HCT116 (cell line): ENCODE measurements around the gene ACE. TPM values are rescaled to one million over a fixed set of nuclear protein-coding genes. Genes with fewer than 3 reads are reported as not detected.

Experiments
- ATAC-seq: fragments of 200-7000 bp; cut with Tn5 transposase; 2 replicates; pipeline ENCODE4 v1.9.1; 2020; ENCODE audit warnings: mild to moderate bottlenecking, moderate library complexity
- BruUV-seq: library from RNA; stranded (reverse); fragments of 400-500 nt; replicated peaks from 2 replicates; lab custom pipeline; 2021; lab: Mats Ljungman, UMichigan
- CTCF ChIA-PET: fragments of 300-600 bp; sonication (Branson Sonifier 250); formaldehyde crosslinking; loops from one replicate; lab custom pipeline; 2021; ENCODE audit warnings: antibody characterized with exemption; lab: Charles Lee
- POLR2A ChIA-PET: fragments of 300-600, 350-600 bp; sonication (Branson Sonifier 250); formaldehyde crosslinking; loops from one replicate; lab custom pipeline; 2021; ENCODE audit warnings: antibody characterized with exemption; lab: Charles Lee
- RAD21 ChIA-PET, 2 experiments: fragments of 300-600 bp; sonication (Branson Sonifier 250); formaldehyde crosslinking; loops; one replicate each; lab custom pipeline; 2023; ENCODE audit warnings: low total read pairs in 2 of 2; ENCODE audit not compliant: uncharacterized antibody in 2 of 2, unreplicated experiment in 2 of 2, low non-redundant PET in 1 of 2; lab: Charles Lee
- DNase-seq: peaks from one replicate; pipeline ENCODE4 v3.0.0-alpha.2; 2010; ENCODE audit warnings: low read depth, low spot score
- H2AFZ ChIP-seq: fragments of 200-600 bp; shearing (Covaris generic), sonication (generic); 2 replicates; pipeline ENCODE4 v1.6.1; 2017; ENCODE audit warnings: low read depth, mixed run types, mixed read lengths, antibody characterized with exemption, low read length; ENCODE audit not compliant: poor library complexity, severe bottlenecking
- H3K27ac ChIP-seq: 2 replicates; pipeline ENCODE4 v1.5.1; 2012; ENCODE audit warnings: low read depth, low read length
- H3K27me3 ChIP-seq: fragments of 200-600 bp; sonication (generic); 2 replicates; pipeline ENCODE4 v1.6.1; 2016; ENCODE audit warnings: mixed run types, low read length, mixed read lengths; ENCODE audit not compliant: insufficient read depth
- H3K36me3 ChIP-seq, 2 experiments: fragments of 200-500 bp in 1 of 2; fragments of 200-600 bp in 1 of 2; sonication (Bioruptor generic) in 1 of 2; sonication (generic) in 1 of 2; 2 replicates each; pipeline versions ENCODE4 v1.5.1 to v1.6.1; 2014 to 2016; ENCODE audit warnings: low read length in 2 of 2, inconsistent platforms in 1 of 2, mixed read lengths in 1 of 2, mixed run types in 1 of 2; ENCODE audit not compliant: insufficient read depth in 2 of 2, control insufficient read depth in 1 of 2
- H3K4me1 ChIP-seq, 2 experiments: fragments of 200-600 bp in 1 of 2; sonication (generic) in 1 of 2; 2 replicates each; pipeline versions ENCODE4 v1.5.1 to v1.6.1; 2012 to 2017; ENCODE audit warnings: low read length in 2 of 2, inconsistent platforms in 1 of 2, mild to moderate bottlenecking in 1 of 2, mixed read lengths in 1 of 2, mixed run types in 1 of 2, moderate library complexity in 1 of 2; ENCODE audit not compliant: insufficient read depth in 2 of 2, control insufficient read depth in 1 of 2
- H3K4me2 ChIP-seq: fragments of 200-600 bp; sonication (generic); 2 replicates; pipeline ENCODE4 v1.6.1; 2017; ENCODE audit warnings: mixed run types, low read length, mixed read lengths
- H3K4me3 ChIP-seq, 2 experiments: fragments of 200-600 bp in 1 of 2; sonication (generic) in 1 of 2; replicated peaks in 1 of 2; 2 replicates each; pipeline ENCODE4 v1.5.1; 2011 to 2016; ENCODE audit warnings: low read length in 2 of 2, control low read depth in 1 of 2, low read depth in 1 of 2, mild to moderate bottlenecking in 1 of 2, mixed read lengths in 1 of 2, mixed run types in 1 of 2
- H3K79me2 ChIP-seq: fragments of 200-600 bp; sonication (generic); 2 replicates; pipeline ENCODE4 v1.6.1; 2017; ENCODE audit warnings: mild to moderate bottlenecking, mixed run types, low read length, moderate library complexity, mixed read lengths; ENCODE audit not compliant: insufficient read depth
- H3K9ac ChIP-seq: fragments of 200-600 bp; sonication (generic); 2 replicates; pipeline ENCODE4 v1.6.1; 2016; ENCODE audit warnings: low read length, mixed read lengths
- H3K9me2 ChIP-seq: fragments of 200-600 bp; sonication (generic), shearing (Covaris generic); 2 replicates; pipeline ENCODE4 v1.6.1; 2017; ENCODE audit warnings: mixed run types, mild to moderate bottlenecking, moderate library complexity; ENCODE audit not compliant: insufficient read depth
- H3K9me3 ChIP-seq, 2 experiments: fragments of 200-500 bp in 1 of 2; fragments of 200-600 bp in 1 of 2; sonication (Bioruptor generic) in 1 of 2; sonication (generic) in 1 of 2; 2 replicates each; pipeline ENCODE4 v1.6.1; 2014 to 2017; ENCODE audit warnings: low read length in 2 of 2, mixed read lengths in 2 of 2, inconsistent platforms in 1 of 2, low read depth in 1 of 2, mild to moderate bottlenecking in 1 of 2, mixed run types in 1 of 2, moderate library complexity in 1 of 2; ENCODE audit not compliant: control insufficient read depth in 1 of 2, insufficient read depth in 1 of 2
- H4K20me1 ChIP-seq: fragments of 200-600 bp; sonication (generic), shearing (Covaris generic); 2 replicates; pipeline ENCODE4 v1.6.1; 2017; ENCODE audit warnings: mixed run types, mild to moderate bottlenecking, moderate library complexity; ENCODE audit not compliant: insufficient read depth
- ATF3 ChIP-seq: IDR thresholded peaks from 2 replicates; pipeline ENCODE4 v1.6.1; 2012
- CEBPB ChIP-seq: IDR thresholded peaks from 2 replicates; pipeline ENCODE4 v1.6.1; 2012; ENCODE audit warnings: low read depth
- ELF1 ChIP-seq: IDR thresholded peaks from 2 replicates; pipeline ENCODE4 v1.6.1; 2012; ENCODE audit warnings: low read depth, borderline replicate concordance
- EZH2 ChIP-seq: fragments of 200-600 bp; sonication (generic); IDR thresholded peaks from 2 replicates; pipeline ENCODE4 v1.6.1; 2017; ENCODE audit warnings: antibody characterized with exemption, mixed run types
- EZH2phosphoT487 ChIP-seq: fragments of 200-600 bp; IDR thresholded peaks from 2 replicates; pipeline ENCODE4 v1.6.1; 2018; ENCODE audit warnings: antibody characterized with exemption, borderline replicate concordance
- MAX ChIP-seq: IDR thresholded peaks from 2 replicates; pipeline ENCODE4 v1.6.1; 2012
- POLR2A ChIP-seq: IDR thresholded peaks from 2 replicates; pipeline ENCODE4 v1.7.0; 2011; ENCODE audit warnings: borderline replicate concordance; ENCODE audit not compliant: insufficient read depth, insufficient read length; ENCODE audit errors: extremely low read depth
- RAD21 ChIP-seq: IDR thresholded peaks from 2 replicates; pipeline ENCODE4 v1.6.1; 2012; ENCODE audit warnings: low read depth, mild to moderate bottlenecking
- REST ChIP-seq: IDR thresholded peaks from 2 replicates; pipeline ENCODE4 v1.6.1; 2012; ENCODE audit warnings: low read depth
- SRF ChIP-seq: IDR thresholded peaks from 2 replicates; pipeline ENCODE4 v1.6.1; 2012; ENCODE audit warnings: low read depth
- TCF7L2 ChIP-seq: IDR thresholded peaks from 2 replicates; pipeline ENCODE4 v1.7.0; 2011; ENCODE audit warnings: borderline replicate concordance, inconsistent platforms; ENCODE audit not compliant: insufficient read depth, insufficient read length; ENCODE audit errors: extremely low read depth
- YY1 ChIP-seq: IDR thresholded peaks from 2 replicates; pipeline ENCODE4 v1.6.1; 2011; ENCODE audit warnings: low read length, low read depth, moderate library complexity, mild to moderate bottlenecking; ENCODE audit not compliant: insufficient replicate concordance; ENCODE audit errors: extremely low read depth
- ZBTB33 ChIP-seq: IDR thresholded peaks from 2 replicates; pipeline ENCODE4 v1.6.1; 2011; ENCODE audit warnings: mild to moderate bottlenecking, low read length, moderate library complexity; ENCODE audit not compliant: insufficient replicate concordance; ENCODE audit errors: extremely low read depth
- intact Hi-C: fragments of 100-400 bp; cut with micrococcal nuclease; formaldehyde crosslinking; loops from 2 replicates; pipeline ENCODE4 v1.10.0; 2022
- total RNA-seq: library from RNA; stranded (reverse); gene quantifications from one replicate; pipeline ENCODE4 v1.2.1, GENCODE V29; 2021; ENCODE audit not compliant: unreplicated experiment

The ACE gene
- total RNA-seq, 1 experiment from 2014 or later, result 7.7 TPM

- Histone ChIP-seq H3K27me3 (no peaks in the 10 kb centered on the region), H3K4me3 (no peak overlapping the region), H4K20me1 (no peaks in the 10 kb centered on the region), H3K27ac (no peak overlapping the region), H3K9me3 (no peaks in the 10 kb centered on the region), H2AFZ (no peak overlapping the region), H3K9ac (no peak overlapping the region), H3K79me2 (peaks cover 16% of the 10 kb centered on the region), H3K4me1 (peaks cover 9 to 17% of the 10 kb centered on the region in 2 experiments), H3K4me2 (no peak overlapping the region), H3K9me2 (no peaks in the 10 kb centered on the region), H3K36me3 (no peaks in the 10 kb centered on the region)
- ChIA-PET POLR2A (no interaction called here), RAD21 (no interaction called here), CTCF (interaction anchor here (0.7 kb wide), 1 partner anchor 121 kb away, joined by 3 read pairs; no protein-coding TSS in a partner anchor)
- intact Hi-C loops, result no loop called here
- no TSS peak for BruUV-seq
- TF ChIP-seq EZH2, result no peak
- TF ChIP-seq MAX, result no peak
- no peak for TF ChIP-seq REST
- TF ChIP-seq CEBPB, result no peak
- no peak for TF ChIP-seq ELF1
- TF ChIP-seq YY1, result no peak
- TF ChIP-seq TCF7L2, result no peak
- TF ChIP-seq ZBTB33, result no peak
- TF ChIP-seq EZH2phosphoT487, result no peak
- TF ChIP-seq SRF, result no peak
- TF ChIP-seq ATF3, result no peak
- TF ChIP-seq RAD21, result no peak
- no peak for TF ChIP-seq POLR2A
- DNase-seq (no peak), ATAC-seq (no peak)
Observed at GRCh38 chr17:63546308-63547082, 69.6 kb downstream of the ACE start.
